Naive thymus-derived CD8-positive, alpha-beta T cell (primary cell): Measurements from ENCODE around the gene ADGRA3. TPM values are rescaled to one million over a fixed set of nuclear protein-coding genes. Genes with fewer than 3 reads are reported as not detected.

Source experiments
- ATAC-seq, 2 donors: fragments of 150-1000 bp; cut with Tn5 transposase in 1 of 2; sonication (Bioruptor Pico), chemical (Tn5 transposase) in 1 of 2; 1 replicate in 1 of 2; 2 replicates in 1 of 2; pipeline ENCODE4 v1.10.0; 2021; ENCODE audit warnings: mild to moderate bottlenecking in 2 of 2, moderate library complexity in 2 of 2
- POLR2A ChIA-PET: fragments of 350-600 bp; sonication (Branson Sonifier 250); formaldehyde crosslinking; loops from one replicate; lab custom pipeline; 2021; ENCODE audit warnings: antibody characterized with exemption; lab: Charles Lee
- DNase-seq, 10 donors: peaks; one replicate each; pipeline versions ENCODE4 v3.0.0 to v3.0.0-alpha.2; 2020 to 2022
- H3K27ac Mint-ChIP-seq, 10 donors: one replicate each; pipeline ENCODE4 v1.8.0; 2020 to 2022; ENCODE audit warnings: mild to moderate bottlenecking in 10 of 10, mixed read lengths in 10 of 10, moderate library complexity in 4 of 10, inconsistent platforms in 1 of 10
- H3K27me3 Mint-ChIP-seq, 5 donors: one replicate each; pipeline ENCODE4 v1.8.0; 2021 to 2022; ENCODE audit warnings: mixed read lengths in 5 of 5
- H3K36me3 Mint-ChIP-seq, 3 donors: one replicate each; pipeline ENCODE4 v1.8.0; 2020 to 2022; ENCODE audit warnings: mixed read lengths in 3 of 3, mild to moderate bottlenecking in 2 of 3, inconsistent platforms in 1 of 3
- H3K4me1 Mint-ChIP-seq, 4 donors: one replicate each; pipeline ENCODE4 v1.8.0; 2021 to 2022; ENCODE audit warnings: mixed read lengths in 4 of 4
- H3K4me3 Mint-ChIP-seq, 10 donors: one replicate each; pipeline ENCODE4 v1.8.0; 2020 to 2022; ENCODE audit warnings: mild to moderate bottlenecking in 10 of 10, mixed read lengths in 10 of 10, moderate library complexity in 6 of 10, inconsistent platforms in 1 of 10
- H3K9me3 Mint-ChIP-seq, 9 donors: one replicate each; pipeline ENCODE4 v1.8.0; 2020 to 2022; ENCODE audit warnings: mixed read lengths in 9 of 9, mild to moderate bottlenecking in 3 of 9, inconsistent platforms in 1 of 9, moderate library complexity in 1 of 9
- polyA plus RNA-seq, 3 donors: library from polyadenylated mRNA; unstranded; fragments of 300-500 nt; fragmentation: Illumina TruSeq; gene quantifications; one replicate each; pipeline ENCODE4 v1.2.3, GENCODE V29; 2021
- total RNA-seq, 8 experiments: library from RNA in 2 of 8; stranded (reverse) in 2 of 8; gene quantifications; one replicate each; pipeline ENCODE4 v1.2.3 and lab custom pipeline; 2021 to 2026

Gene ADGRA3
- total and polyA plus RNA-seq, 5 experiments from 2014 or later = 0.41 to 2.1 (median 1.7) TPM

- Mint-ChIP-seq H3K27me3 (no peaks in the 10 kb centered on the region), H3K27ac (no peak overlapping the region), H3K4me3 (no peak overlapping the region), H3K9me3 (peaks cover 0 to 4% (median 0%) of the 10 kb centered on the region in 9 donors), H3K4me1 (peaks cover 0 to 4% (median 4%) of the 10 kb centered on the region in 4 donors), H3K36me3 (peaks cover 0 to 9% (median 0%) of the 10 kb centered on the region in 3 donors)
- ATAC-seq = no peak
- POLR2A ChIA-PET = no interaction called here
- no peak for DNase-seq
Measured at GRCh38 chr4:22474636-22475310, 41.1 kb downstream of the ADGRA3 start.

GRCh38 chr4:22473268-22473667 is 42.6 kb downstream of the ADGRA3 start:
- Mint-ChIP-seq H3K27ac (no peak overlapping the region), H3K27me3 (no peaks in the 10 kb centered on the region), H3K4me1 (peaks cover 0 to 2% (median under 1%) of the 10 kb centered on the region in 4 donors), H3K4me3 (no peak overlapping the region), H3K36me3 (peaks cover 0 to 12% (median 0%) of the 10 kb centered on the region in 3 donors), H3K9me3 (no peaks in the 10 kb centered on the region)
- ATAC-seq = no peak
- no peak for DNase-seq
- POLR2A ChIA-PET = interaction anchor here (0.6 kb wide), 1 partner anchor 218 kb away, joined by 5 read pairs; no protein-coding TSS in a partner anchor

- no peaks in the 10 kb centered on the region for H3K9me3 Mint-ChIP-seq
- H3K27me3 Mint-ChIP-seq = no peaks in the 10 kb centered on the region
- POLR2A ChIA-PET = no interaction called here
- no peak overlapping the region for H3K27ac Mint-ChIP-seq
- no peak overlapping the region for H3K4me3 Mint-ChIP-seq
- DNase-seq (no peak), ATAC-seq (no peak)
- no peaks in the 10 kb centered on the region for H3K4me1 Mint-ChIP-seq
- peaks cover 0 to 12% (median 0%) of the 10 kb centered on the region in 3 donors for H3K36me3 Mint-ChIP-seq
Measured at GRCh38 chr4:22471999-22472461, 43.8 kb downstream of the ADGRA3 start.

GRCh38 chr4:22471419-22471818 is 44.4 kb downstream of the ADGRA3 start:
- DNase-seq (no peak), ATAC-seq (no peak)
- H3K4me1 Mint-ChIP-seq = no peaks in the 10 kb centered on the region
- no peaks in the 10 kb centered on the region for H3K27me3 Mint-ChIP-seq
- no peak overlapping the region for H3K4me3 Mint-ChIP-seq
- POLR2A ChIA-PET = no interaction called here
- no peaks in the 10 kb centered on the region for H3K9me3 Mint-ChIP-seq
- H3K36me3 Mint-ChIP-seq = peaks cover 0 to 12% (median 0%) of the 10 kb centered on the region in 3 donors
- no peak overlapping the region for H3K27ac Mint-ChIP-seq

GRCh38 chr4:22466581-22466980 is 49.3 kb downstream of the ADGRA3 start:
- ATAC-seq (no peak), DNase-seq (no peak)
- Mint-ChIP-seq H3K4me3 (no peak overlapping the region), H3K9me3 (no peaks in the 10 kb centered on the region), H3K4me1 (peaks cover 0 to 6% (median 0%) of the 10 kb centered on the region in 4 donors), H3K27me3 (no peaks in the 10 kb centered on the region), H3K27ac (no peak overlapping the region), H3K36me3 (peaks cover 0 to 9% (median 0%) of the 10 kb centered on the region in 3 donors)
- POLR2A ChIA-PET = no interaction called here

GRCh38 chr4:22465996-22466395 is 49.9 kb downstream of the ADGRA3 start:
- H3K9me3 Mint-ChIP-seq = no peaks in the 10 kb centered on the region
- H3K36me3 Mint-ChIP-seq = peaks cover 0 to 9% (median 0%) of the 10 kb centered on the region in 3 donors
- ATAC-seq = no peak
- DNase-seq = no peak
- POLR2A ChIA-PET = no interaction called here
- no peak overlapping the region for H3K4me3 Mint-ChIP-seq
- peaks cover 0 to 6% (median 0%) of the 10 kb centered on the region in 4 donors for H3K4me1 Mint-ChIP-seq
- no peaks in the 10 kb centered on the region for H3K27me3 Mint-ChIP-seq
- no peak overlapping the region for H3K27ac Mint-ChIP-seq

- H3K27me3 Mint-ChIP-seq = no peaks in the 10 kb centered on the region
- no peak overlapping the region for H3K4me3 Mint-ChIP-seq
- ATAC-seq = no peak
- no peak overlapping the region for H3K27ac Mint-ChIP-seq
- peaks cover 0 to 6% (median 0%) of the 10 kb centered on the region in 4 donors for H3K4me1 Mint-ChIP-seq
- no peak for DNase-seq
- peaks cover 0 to 4% (median 0%) of the 10 kb centered on the region in 3 donors for H3K36me3 Mint-ChIP-seq
- H3K9me3 Mint-ChIP-seq = no peaks in the 10 kb centered on the region
- POLR2A ChIA-PET = no interaction called here
Measured at GRCh38 chr4:22465349-22465748, 50.5 kb downstream of the ADGRA3 start.

- H3K9me3 Mint-ChIP-seq = no peaks in the 10 kb centered on the region
- DNase-seq = no peak
- H3K27ac Mint-ChIP-seq = peak overlapping the region in 2 of 10 donors; percentile 28 to 62
- POLR2A ChIA-PET = no interaction called here
- H3K36me3 Mint-ChIP-seq = no peaks in the 10 kb centered on the region
- H3K27me3 Mint-ChIP-seq = no peaks in the 10 kb centered on the region
- H3K4me3 Mint-ChIP-seq = no peak overlapping the region
- H3K4me1 Mint-ChIP-seq = peaks cover 0 to 6% (median 0%) of the 10 kb centered on the region in 4 donors
- ATAC-seq = no peak
Measured at GRCh38 chr4:22463179-22463578, 52.7 kb downstream of the ADGRA3 start.

- DNase-seq (no peak), ATAC-seq (no peak)
- Mint-ChIP-seq H3K27ac (no peak overlapping the region), H3K4me1 (peaks cover 0 to 6% (median 0%) of the 10 kb centered on the region in 4 donors), H3K4me3 (no peak overlapping the region), H3K9me3 (no peaks in the 10 kb centered on the region), H3K36me3 (no peaks in the 10 kb centered on the region), H3K27me3 (no peaks in the 10 kb centered on the region)
- POLR2A ChIA-PET = no interaction called here
Measured at GRCh38 chr4:22462688-22463087, 53.2 kb downstream of the ADGRA3 start.

- H3K9me3 Mint-ChIP-seq = no peaks in the 10 kb centered on the region
- no peaks in the 10 kb centered on the region for H3K36me3 Mint-ChIP-seq
- DNase-seq (no peak), ATAC-seq (no peak)
- H3K27me3 Mint-ChIP-seq = no peaks in the 10 kb centered on the region
- H3K4me1 Mint-ChIP-seq = peaks cover 0 to 6% (median 0%) of the 10 kb centered on the region in 4 donors
- H3K4me3 Mint-ChIP-seq = no peak overlapping the region
- POLR2A ChIA-PET = no interaction called here
- H3K27ac Mint-ChIP-seq = no peak overlapping the region
Measured at GRCh38 chr4:22460266-22460665, 55.6 kb downstream of the ADGRA3 start.

- Mint-ChIP-seq H3K36me3 (no peaks in the 10 kb centered on the region), H3K4me3 (no peak overlapping the region), H3K9me3 (peaks cover 0 to 2% (median 0%) of the 10 kb centered on the region in 9 donors), H3K4me1 (peaks cover 0 to 2% (median 0%) of the 10 kb centered on the region in 4 donors), H3K27ac (peak overlapping the region in 1 of 10 donors; percentile 39), H3K27me3 (no peaks in the 10 kb centered on the region)
- DNase-seq = no peak
- ATAC-seq = no peak
- POLR2A ChIA-PET = no interaction called here
Measured at GRCh38 chr4:22458098-22458497, 57.8 kb downstream of the ADGRA3 start.

GRCh38 chr4:22457348-22457747 is 58.5 kb downstream of the ADGRA3 start:
- POLR2A ChIA-PET = no interaction called here
- Mint-ChIP-seq H3K36me3 (no peaks in the 10 kb centered on the region), H3K27ac (no peak overlapping the region), H3K4me1 (no peaks in the 10 kb centered on the region), H3K4me3 (no peak overlapping the region), H3K9me3 (peaks cover 0 to 2% (median 0%) of the 10 kb centered on the region in 9 donors), H3K27me3 (no peaks in the 10 kb centered on the region)
- ATAC-seq (no peak), DNase-seq (no peak)

GRCh38 chr4:22456291-22456690 is 59.6 kb downstream of the ADGRA3 start:
- H3K4me3 Mint-ChIP-seq = no peak overlapping the region
- no peaks in the 10 kb centered on the region for H3K36me3 Mint-ChIP-seq
- H3K4me1 Mint-ChIP-seq = no peaks in the 10 kb centered on the region
- ATAC-seq = no peak
- H3K27ac Mint-ChIP-seq = no peak overlapping the region
- POLR2A ChIA-PET = no interaction called here
- H3K27me3 Mint-ChIP-seq = no peaks in the 10 kb centered on the region
- peaks cover 0 to 2% (median 0%) of the 10 kb centered on the region in 9 donors for H3K9me3 Mint-ChIP-seq
- no peak for DNase-seq
